Measurements from ENCODE around the gene FAM167B. TPM values are rescaled to one million over a fixed set of nuclear protein-coding genes. Genes with fewer than 3 reads are reported as not detected.
A peak's percentile ranks its signal among the peaks of the same experiment; 100 is the strongest.
"Not testable (repeated sequence)": the region's sequence is repeated elsewhere in the genome, so short reads cannot be mapped to it uniquely, and the experiment has no call there.

Gene FAM167B
- total RNA-seq, 2 donors from 2014 or later, result 2.8 to 3.3 TPM

DNA sequence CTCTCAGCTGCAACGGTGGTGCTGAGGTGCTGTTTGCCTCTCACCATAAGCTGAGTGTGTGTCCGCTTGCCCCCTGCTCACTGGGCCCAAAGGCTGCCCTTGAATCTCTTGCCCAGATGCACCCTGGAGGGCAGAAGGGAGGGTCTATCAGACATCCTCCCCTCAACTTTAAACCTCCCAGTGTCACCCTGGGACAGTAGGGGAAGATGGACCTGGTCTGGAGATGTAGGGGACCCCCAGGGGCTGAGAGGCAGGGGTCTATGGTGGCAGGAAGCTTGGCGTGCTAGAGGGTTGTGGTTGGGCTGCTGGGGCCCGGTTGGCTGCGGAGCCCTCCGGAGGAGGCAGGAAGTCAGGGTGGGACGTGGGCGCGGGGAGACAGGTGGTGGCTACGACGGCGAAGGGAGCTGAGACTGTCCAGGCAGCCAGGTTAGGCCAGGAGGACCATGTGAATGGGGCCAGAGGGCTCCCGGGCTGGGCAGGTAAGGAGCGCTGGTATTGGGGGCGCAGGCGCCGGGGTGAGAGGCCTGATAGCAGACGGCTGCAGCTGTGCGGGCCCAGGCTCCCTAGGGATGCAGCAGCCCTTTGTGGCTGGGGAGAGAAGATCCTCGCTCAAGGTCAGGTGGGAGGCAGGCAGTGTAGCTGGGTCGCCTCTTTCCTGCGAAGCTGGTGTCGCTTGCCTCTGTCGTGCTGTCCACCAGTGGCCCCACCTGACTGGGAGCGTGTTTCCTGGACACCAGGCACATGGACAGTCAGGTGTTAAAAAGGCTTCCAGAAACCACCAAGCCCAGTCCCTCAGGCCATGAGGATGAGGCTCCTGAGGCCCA, 4.1 kb downstream of the FAM167B start, which contains the start of gene LCK:
LCK (plus strand) TSS at position 373 of the 824 bp plus-strand sequence. CDS start 23,065 bp downstream, outside the sequence.
- DNase-seq (peak in 1 of 2 donors; percentile 50), ATAC-seq (no peak)
- intact Hi-C loops (cut with DNase I, micrococcal nuclease), result no loop called here

DNA sequence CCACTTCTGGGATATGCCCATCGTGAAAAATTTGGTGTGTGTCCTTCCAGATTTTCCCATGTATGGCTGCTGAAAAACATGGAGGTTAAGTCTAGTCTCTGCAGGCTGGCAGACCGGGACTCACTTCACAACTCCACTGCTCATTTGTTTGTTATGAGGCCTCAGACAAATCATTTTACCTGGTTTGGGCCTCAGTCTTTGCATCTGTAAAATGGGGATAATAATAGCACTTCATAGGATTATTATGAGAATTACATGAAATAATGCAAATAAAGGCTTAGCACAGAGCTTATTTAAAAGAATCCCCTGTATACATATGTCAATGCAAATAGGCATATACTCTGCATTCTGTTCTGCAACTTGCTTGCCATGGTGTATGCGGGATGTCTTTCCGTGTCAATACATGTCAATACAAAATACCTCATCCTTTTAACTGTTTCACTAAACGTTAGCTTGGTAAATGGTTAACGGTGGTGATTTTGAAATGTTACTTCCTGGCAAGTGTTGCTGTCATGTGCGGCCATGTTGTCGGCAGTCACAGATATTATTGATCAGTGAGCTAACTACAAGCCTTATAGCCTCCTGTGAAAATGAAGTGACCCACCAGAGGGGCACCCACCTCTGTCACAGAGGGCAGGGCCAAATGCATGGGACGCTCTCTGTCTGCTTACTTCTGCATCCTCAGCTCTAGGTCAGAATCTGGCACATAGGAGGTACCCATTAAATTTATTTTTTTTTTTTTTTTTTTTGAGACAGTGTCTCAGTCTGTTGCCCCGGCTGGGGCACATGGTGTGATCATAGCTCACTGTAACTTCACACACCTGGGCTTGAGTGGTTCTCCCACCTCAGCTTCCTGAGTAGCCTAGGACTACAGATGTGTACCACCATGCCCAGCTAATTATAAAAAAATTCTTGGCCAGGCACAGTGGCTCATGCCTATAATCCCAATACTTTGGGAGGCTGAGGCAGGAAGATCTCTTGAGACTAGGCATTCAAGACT, 8.3 kb downstream of the FAM167B start:
- DNase-seq, result no peak
- ATAC-seq, result no peak
- intact Hi-C loops (cut with DNase I, micrococcal nuclease), result no loop called here

DNA sequence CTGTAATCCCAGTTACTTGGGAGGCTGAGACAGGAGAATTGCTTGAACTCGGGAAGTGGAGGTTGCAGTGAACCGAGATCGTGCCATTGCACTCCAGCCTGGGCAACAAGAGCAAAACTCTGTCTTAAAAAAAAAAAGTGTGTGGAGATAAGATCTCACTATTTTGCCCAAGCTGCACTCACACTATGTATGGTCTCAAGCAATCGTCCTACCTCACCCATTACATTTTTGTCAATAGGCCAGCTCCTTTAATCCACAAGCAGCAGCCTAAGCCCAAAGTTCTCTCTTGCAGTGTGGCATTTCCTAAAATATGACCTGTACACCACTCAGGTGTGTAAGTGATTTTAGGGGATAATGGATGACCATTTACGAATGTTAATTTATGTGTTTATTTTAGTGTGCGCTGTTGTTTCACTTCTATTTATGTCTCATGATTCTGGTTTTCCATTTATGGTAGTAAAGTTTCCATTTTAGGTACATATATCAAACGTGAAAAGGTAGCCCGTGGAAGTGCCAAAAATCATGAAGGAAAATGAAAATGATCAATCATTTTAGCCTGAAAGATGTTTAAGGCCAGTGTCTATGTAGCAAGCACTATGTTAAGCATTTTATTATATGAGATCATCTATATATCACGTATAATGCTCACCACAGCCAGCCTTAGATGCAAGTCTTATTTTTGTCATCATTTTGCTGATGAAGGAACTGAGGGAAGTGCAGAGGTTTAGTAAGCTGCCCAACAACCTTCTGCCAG, 9.6 kb downstream of the FAM167B start:
- intact Hi-C loops (cut with DNase I, micrococcal nuclease), result no loop called here
- no peak for ATAC-seq
- no peak for DNase-seq

GRCh38 chr1:32257227-32257508, 10.1 kb downstream of the FAM167B start:
- ATAC-seq (no peak), DNase-seq (no peak)
- intact Hi-C loops (cut with DNase I, micrococcal nuclease), result no loop called here

DNA sequence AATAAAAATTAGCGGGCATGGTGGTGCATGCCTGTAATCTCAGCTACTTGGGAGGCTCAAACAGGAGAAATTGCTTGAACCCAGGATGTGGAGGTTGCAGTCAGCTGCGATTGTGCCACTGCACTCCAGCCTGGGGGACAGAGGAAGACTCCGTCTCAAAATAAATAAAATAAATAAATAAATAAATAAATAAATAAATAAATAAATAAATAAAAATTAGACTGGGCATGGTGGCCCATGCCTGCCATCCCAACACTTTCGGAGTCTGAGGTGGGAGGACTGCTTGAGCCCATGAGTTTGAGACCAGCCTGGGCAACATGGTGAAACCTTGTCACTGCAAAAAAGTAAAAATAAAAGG, 16.2 kb downstream of the FAM167B start:
- ATAC-seq; intact Hi-C loops (cut with DNase I, micrococcal nuclease); DNase-seq: not testable (repeated sequence)

DNA sequence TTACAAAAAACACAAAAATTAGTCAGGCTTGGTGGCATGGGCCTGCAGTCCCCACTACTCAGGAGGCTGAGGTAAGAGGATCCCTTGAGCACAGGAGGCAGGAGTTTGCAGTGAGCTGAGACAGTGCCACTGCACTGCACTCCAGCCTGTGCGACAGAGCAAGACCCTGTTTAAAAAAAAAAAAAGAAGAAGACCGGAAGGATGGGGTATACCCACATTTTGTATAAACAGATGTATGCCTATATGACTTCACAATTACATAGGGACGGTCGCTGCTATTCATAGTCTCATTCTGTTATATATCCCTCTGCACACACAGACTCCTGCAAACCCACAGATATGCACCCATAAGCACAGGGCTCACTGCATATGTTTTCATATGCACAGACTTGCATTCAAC, 16.7 kb downstream of the FAM167B start:
- intact Hi-C loops (cut with DNase I, micrococcal nuclease), result no loop called here
- no peak for DNase-seq
- no peak for ATAC-seq

DNA sequence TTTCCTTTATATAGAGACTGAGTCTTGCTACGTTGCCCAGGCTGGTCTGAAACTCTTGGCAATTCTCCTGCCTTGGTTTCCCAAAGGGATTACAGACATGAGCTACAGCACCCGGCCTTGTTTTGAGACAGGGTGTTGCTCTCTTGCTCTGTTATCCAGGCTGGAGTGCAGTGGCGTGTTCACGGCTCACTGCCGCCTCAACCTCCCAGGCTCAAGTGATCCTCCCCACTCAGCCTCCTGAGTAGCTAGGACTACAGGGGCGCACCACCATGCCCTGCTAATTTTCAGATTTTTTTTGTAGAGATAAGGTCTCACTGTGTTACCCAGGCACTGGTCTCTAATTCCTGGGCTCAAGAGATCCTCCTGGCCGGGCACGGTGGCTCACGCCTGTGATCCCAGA, 18.8 kb downstream of the FAM167B start:
- no peak for DNase-seq
- no peak for ATAC-seq
- intact Hi-C loops (cut with DNase I, micrococcal nuclease), result no loop called here

- no peak for DNase-seq
- no peak for ATAC-seq
- intact Hi-C loops (cut with DNase I, micrococcal nuclease), result no loop called here
Measured at GRCh38 chr1:32266921-32267591, 20.0 kb downstream of the FAM167B start.

DNA sequence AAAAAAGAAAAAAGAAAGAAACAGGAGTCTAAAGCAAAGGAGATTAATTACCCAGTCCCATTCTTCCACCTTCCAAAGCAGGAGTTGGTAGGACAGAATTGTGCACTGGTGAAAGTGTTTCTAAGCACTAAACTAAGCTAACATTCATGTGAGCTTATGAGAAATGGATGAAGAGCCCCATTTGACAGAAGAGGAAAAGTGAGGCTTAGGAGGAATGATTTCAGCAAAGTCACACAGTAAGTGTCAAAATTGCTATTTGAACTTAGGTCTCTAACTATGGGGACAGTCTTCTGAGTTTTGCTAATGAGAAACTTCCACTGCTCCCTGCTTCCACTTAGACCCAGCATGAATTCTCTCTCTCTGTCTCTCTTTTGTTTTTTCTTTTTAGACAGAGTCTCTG, 22.7 kb downstream of the FAM167B start:
- no peak for ATAC-seq
- intact Hi-C loops (cut with DNase I, micrococcal nuclease), result no loop called here
- DNase-seq, result no peak

DNA sequence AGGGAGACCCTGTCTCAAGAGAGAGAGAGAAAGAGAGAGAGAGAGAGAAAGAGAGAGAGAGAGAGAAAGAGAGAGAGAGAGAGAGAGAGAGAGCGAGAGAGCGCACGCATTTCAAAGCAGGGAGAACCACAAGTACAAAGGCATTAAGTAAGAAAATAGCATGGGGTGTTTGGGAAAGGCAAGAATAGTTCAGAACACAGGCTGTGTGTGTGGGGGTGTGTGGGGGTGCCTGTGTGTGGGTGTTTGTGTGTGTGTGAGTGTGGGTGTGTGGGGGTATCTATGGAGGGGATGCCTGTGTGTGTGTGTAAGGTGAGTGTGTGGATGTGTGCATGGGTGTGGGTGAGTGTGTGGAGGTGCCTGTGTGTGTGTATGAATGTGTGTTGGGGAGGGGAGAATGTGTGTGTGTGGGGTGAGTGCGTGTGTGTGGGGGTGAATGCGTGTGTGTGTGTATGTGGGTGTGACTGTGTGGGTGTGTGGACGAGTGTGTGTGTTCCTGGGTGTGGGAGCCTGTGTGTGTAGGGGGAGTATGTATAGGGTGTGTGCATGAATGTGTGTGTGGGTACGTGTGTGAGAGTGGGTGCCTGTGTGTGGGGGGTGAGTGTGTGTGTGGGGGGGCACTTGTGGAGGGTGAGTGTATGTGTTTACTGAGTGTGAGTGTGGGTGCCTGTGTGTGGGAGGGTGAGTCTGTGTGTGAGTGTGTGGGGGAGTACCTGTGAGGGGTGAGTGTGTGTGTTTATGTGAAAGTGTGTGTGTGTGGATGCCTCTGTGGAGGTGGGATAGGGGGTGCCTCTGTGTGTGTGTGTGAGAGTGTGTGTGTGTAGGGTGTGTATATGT, 25.8 kb downstream of the FAM167B start:
- ATAC-seq, result no peak
- intact Hi-C loops (cut with DNase I, micrococcal nuclease), result no loop called here
- DNase-seq, result no peak

GRCh38 chr1:32273391-32274208, 26.6 kb downstream of the FAM167B start:
- intact Hi-C loops (cut with DNase I, micrococcal nuclease), result no loop called here
- ATAC-seq, result peak; percentile 76
- peak; percentile 45 to 58 for DNase-seq

- DNase-seq (no peak), ATAC-seq (no peak)
Measured at GRCh38 chr1:32274646-32275340, 27.8 kb downstream of the FAM167B start.

GRCh38 chr1:32275424-32275823, 28.4 kb downstream of the FAM167B start:
- ATAC-seq (peak; percentile 80), DNase-seq (peak in 1 of 2 donors; percentile 41)
- intact Hi-C loops (cut with DNase I, micrococcal nuclease), result no loop called here

More at GRCh38 chr1:32274646-32275340, 27.8 kb downstream of the FAM167B start:
- intact Hi-C loops (cut with DNase I, micrococcal nuclease), result no loop called here

- intact Hi-C loops (cut with DNase I, micrococcal nuclease), result no loop called here
- ATAC-seq, result no peak
- no peak for DNase-seq
Measured at GRCh38 chr1:32276032-32276782, 29.2 kb downstream of the FAM167B start.

DNA sequence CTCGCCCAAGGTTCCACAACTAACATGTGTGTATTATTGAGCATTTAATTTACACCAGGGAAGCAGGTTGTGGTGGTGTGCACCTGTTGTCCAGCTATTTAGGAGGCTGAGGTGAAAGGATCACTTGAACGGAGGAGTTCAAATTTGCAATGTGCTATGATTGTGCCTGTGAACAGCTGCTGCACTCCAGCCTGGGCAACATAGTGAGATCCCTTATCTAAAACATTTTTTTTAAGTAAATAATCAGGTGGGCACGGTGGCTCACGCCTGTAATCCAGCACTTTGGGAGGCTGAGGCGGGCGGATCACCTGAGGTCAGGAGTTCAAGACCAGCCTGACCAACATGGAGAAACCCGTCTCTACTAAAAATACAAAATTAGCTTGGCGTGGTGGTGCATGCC, 37.8 kb downstream of the FAM167B start:
- DNase-seq; ATAC-seq; intact Hi-C loops (cut with DNase I, micrococcal nuclease): not testable (repeated sequence)

GRCh38 chr1:32285658-32286057, 38.6 kb downstream of the FAM167B start:
- ATAC-seq, result no peak
- no peak for DNase-seq
- intact Hi-C loops (cut with DNase I, micrococcal nuclease), result no loop called here
